ENCODE measurements around the gene KLK6.

The KLK6 gene

GRCh38 chr19:50968716-50969412 lies 527 bp downstream of the KLK6 start:
- no peak for TF ChIP-seq POLR2A (IDR thresholded peaks at IDR 0.05; ENCODE audit: low read depth, low read length)
- no peak for DNase-seq (ENCODE audit: insufficient read length)
- no peak for FAIRE-seq

- TF ChIP-seq POLR2A (IDR thresholded peaks at IDR 0.05; ENCODE audit: low read depth, low read length): no peak
- no peak for TF ChIP-seq POLR2AphosphoS5 (IDR thresholded peaks at IDR 0.05; ENCODE audit: low read depth, low read length)
- TF ChIP-seq TAF1 (IDR thresholded peaks at IDR 0.05; ENCODE audit: borderline replicate concordance, low read depth, low read length): no peak
- FAIRE-seq (no peak), DNase-seq (ENCODE audit: insufficient read length) (no peak)
These were observed 1.3 kb downstream of the KLK6 start for GRCh38 chr19:50967929-50968715.

DNA sequence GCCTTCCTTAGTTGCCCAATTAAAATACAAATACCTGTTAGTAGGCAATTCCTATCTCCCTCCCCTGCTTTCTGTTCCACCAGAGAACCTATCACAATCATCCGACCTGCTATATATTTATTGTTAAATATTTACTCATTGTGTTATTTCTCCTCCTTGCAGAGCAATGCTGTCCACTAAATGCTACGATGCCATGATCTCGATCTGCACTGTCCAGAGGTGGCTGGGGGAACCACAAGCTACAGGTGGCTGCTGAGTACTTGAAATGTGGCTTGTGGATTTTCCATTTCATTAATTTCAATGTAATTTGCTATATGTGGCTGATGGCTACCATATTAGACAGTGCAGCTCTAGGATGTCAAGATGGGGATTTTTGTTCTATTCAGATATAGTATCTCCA lies 5.1 kb downstream of the KLK6 start:
- FAIRE-seq (no peak), DNase-seq (ENCODE audit: insufficient read length) (no peak)
- TF ChIP-seq POLR2A (IDR thresholded peaks at IDR 0.05; ENCODE audit: low read depth, low read length) (no peak), POLR2AphosphoS5 (IDR thresholded peaks at IDR 0.05; ENCODE audit: low read depth, low read length) (no peak), TAF1 (IDR thresholded peaks at IDR 0.05; ENCODE audit: borderline replicate concordance, low read depth, low read length) (no peak)

- TF ChIP-seq POLR2A (IDR thresholded peaks at IDR 0.05; ENCODE audit: low read depth, low read length) (no peak), TAF1 (IDR thresholded peaks at IDR 0.05; ENCODE audit: borderline replicate concordance, low read depth, low read length) (no peak), POLR2AphosphoS5 (IDR thresholded peaks at IDR 0.05; ENCODE audit: low read depth, low read length) (no peak)
- no peak for DNase-seq (ENCODE audit: insufficient read length)
- FAIRE-seq: no peak
These were observed 6.0 kb downstream of the KLK6 start for GRCh38 chr19:50963381-50963780.

DNA sequence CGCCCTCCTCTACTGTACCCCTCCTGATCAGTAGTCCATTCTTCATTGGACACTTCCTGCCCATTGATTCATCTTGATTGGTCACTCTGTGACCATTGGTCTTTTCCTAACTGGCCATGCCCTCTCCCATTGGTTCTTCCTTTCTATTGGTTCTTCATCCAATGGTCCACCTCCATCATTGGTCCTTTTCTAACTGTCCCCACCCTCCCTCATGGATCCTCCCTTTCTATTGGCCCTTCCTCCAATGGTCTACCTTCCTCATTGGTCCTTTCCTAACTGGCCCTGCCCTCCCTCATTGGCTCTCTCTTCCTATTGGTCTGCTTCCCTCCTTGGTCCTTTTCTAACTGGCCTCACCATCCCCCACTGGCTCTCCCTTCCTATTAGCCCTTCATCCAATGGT lies 7.1 kb downstream of the KLK6 start:
- FAIRE-seq (no peak), DNase-seq (ENCODE audit: insufficient read length) (no peak)
- TF ChIP-seq TAF1 (IDR thresholded peaks at IDR 0.05; ENCODE audit: borderline replicate concordance, low read depth, low read length) (no peak), POLR2AphosphoS5 (IDR thresholded peaks at IDR 0.05; ENCODE audit: low read depth, low read length) (no peak), POLR2A (IDR thresholded peaks at IDR 0.05; ENCODE audit: low read depth, low read length) (no peak)

GRCh38 chr19:50959731-50960500 lies 9.5 kb downstream of the KLK6 start:
- FAIRE-seq: no peak
- no peak for DNase-seq (ENCODE audit: insufficient read length)
- TF ChIP-seq POLR2A (IDR thresholded peaks at IDR 0.05; ENCODE audit: low read depth, low read length): no peak
- no peak for TF ChIP-seq POLR2AphosphoS5 (IDR thresholded peaks at IDR 0.05; ENCODE audit: low read depth, low read length)
- TF ChIP-seq TAF1 (IDR thresholded peaks at IDR 0.05; ENCODE audit: borderline replicate concordance, low read depth, low read length): no peak

- TF ChIP-seq TAF1 (IDR thresholded peaks at IDR 0.05; ENCODE audit: borderline replicate concordance, low read depth, low read length): no peak
- no peak for TF ChIP-seq POLR2A (IDR thresholded peaks at IDR 0.05; ENCODE audit: low read depth, low read length)
- no peak for TF ChIP-seq POLR2AphosphoS5 (IDR thresholded peaks at IDR 0.05; ENCODE audit: low read depth, low read length)
- DNase-seq (ENCODE audit: insufficient read length) (no peak), FAIRE-seq (no peak)
These were observed 11.8 kb downstream of the KLK6 start for GRCh38 chr19:50957587-50957986.

GRCh38 chr19:50952910-50953309 lies 16.5 kb downstream of the KLK6 start, which contains the start of gene KLK5:
KLK5 (minus strand) TSS chr19:50953038; CDS start chr19:50952657, 381 bp downstream.
- no peak for FAIRE-seq
- TF ChIP-seq TAF1 (IDR thresholded peaks at IDR 0.05; ENCODE audit: borderline replicate concordance, low read depth, low read length) (no peak), POLR2AphosphoS5 (IDR thresholded peaks at IDR 0.05; ENCODE audit: low read depth, low read length) (no peak), POLR2A (IDR thresholded peaks at IDR 0.05; ENCODE audit: low read depth, low read length) (no peak)
- no peak for DNase-seq (ENCODE audit: insufficient read length)

GRCh38 chr19:50949861-50950260 lies 19.5 kb downstream of the KLK6 start:
- TF ChIP-seq POLR2A (IDR thresholded peaks at IDR 0.05; ENCODE audit: low read depth, low read length) (no peak), POLR2AphosphoS5 (IDR thresholded peaks at IDR 0.05; ENCODE audit: low read depth, low read length) (no peak), TAF1 (IDR thresholded peaks at IDR 0.05; ENCODE audit: borderline replicate concordance, low read depth, low read length) (no peak)
- FAIRE-seq: no peak
- no peak for DNase-seq (ENCODE audit: insufficient read length)

GRCh38 chr19:50947123-50947522 lies 22.3 kb downstream of the KLK6 start:
- TF ChIP-seq POLR2AphosphoS5 (IDR thresholded peaks at IDR 0.05; ENCODE audit: low read depth, low read length) (no peak), TAF1 (IDR thresholded peaks at IDR 0.05; ENCODE audit: borderline replicate concordance, low read depth, low read length) (no peak), POLR2A (IDR thresholded peaks at IDR 0.05; ENCODE audit: low read depth, low read length) (no peak)
- FAIRE-seq (no peak), DNase-seq (ENCODE audit: insufficient read length) (no peak)

DNA sequence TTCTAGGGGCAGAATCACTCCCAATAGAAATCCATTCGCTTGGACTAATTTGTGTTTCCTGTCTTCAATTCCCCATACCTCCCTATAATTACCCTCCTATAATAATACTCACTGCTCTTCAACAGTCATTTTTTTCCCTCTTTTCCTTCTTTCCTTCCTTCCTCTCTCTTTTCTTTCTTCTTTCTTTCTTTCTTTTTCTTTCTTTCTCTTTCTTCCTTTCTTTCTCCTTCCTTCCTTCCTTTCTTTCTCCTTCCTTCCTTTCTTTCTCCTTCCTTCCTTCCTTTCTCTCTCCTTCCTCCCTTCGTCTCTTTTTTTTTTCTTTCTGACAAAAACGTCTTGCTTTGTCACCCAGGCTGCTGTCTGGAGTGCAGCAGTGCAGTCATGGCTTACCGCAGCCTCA lies 24.6 kb downstream of the KLK6 start:
- no peak for DNase-seq (ENCODE audit: insufficient read length)
- TF ChIP-seq POLR2A (IDR thresholded peaks at IDR 0.05; ENCODE audit: low read depth, low read length) (no peak), POLR2AphosphoS5 (IDR thresholded peaks at IDR 0.05; ENCODE audit: low read depth, low read length) (no peak), TAF1 (IDR thresholded peaks at IDR 0.05; ENCODE audit: borderline replicate concordance, low read depth, low read length) (no peak)
- no peak for FAIRE-seq

Data from GM12892 (cell line).